GM12878 (cell line): ENCODE data around the gene SAMD3.

Source experiments
- BCL3 ChIP-seq: IDR thresholded peaks from 2 replicates; pipeline ENCODE4 v1.6.1; 2011; ENCODE audit warnings: borderline replicate concordance, low read depth, mild to moderate bottlenecking, moderate library complexity, low read length; ENCODE audit not compliant: insufficient read depth, poor library complexity, severe bottlenecking
- CTCF ChIP-seq, 3 experiments: IDR thresholded peaks in 2 of 3; conservative IDR thresholded peaks in 1 of 3; 2 replicates each; pipeline ENCODE4 v1.5.1; 2011; ENCODE audit warnings: low read depth in 3 of 3, low read length in 3 of 3, mild to moderate bottlenecking in 3 of 3, control low read depth in 2 of 3, moderate library complexity in 2 of 3, inconsistent platforms in 1 of 3, mixed read lengths in 1 of 3; ENCODE audit not compliant: control insufficient read depth in 2 of 3, insufficient read depth in 1 of 3; ENCODE audit errors: extremely low read depth in 1 of 3
- FOXK2 ChIP-seq: fragments of 450-650 bp; IDR thresholded peaks from 2 replicates; pipeline ENCODE4 v1.6.1; 2017; ENCODE audit warnings: mild to moderate bottlenecking, moderate library complexity
- HSF1 ChIP-seq: fragments of 150-350 bp; IDR thresholded peaks from 2 replicates; pipeline ENCODE4 v1.6.1; 2014; ENCODE audit warnings: mild to moderate bottlenecking, low read depth, low read length
- JUND ChIP-seq: IDR thresholded peaks from 2 replicates; pipeline ENCODE4 v1.6.1; 2012; ENCODE audit warnings: low read depth, mild to moderate bottlenecking, low read length, improper control_type of control experiment, moderate library complexity
- NR2F1 ChIP-seq: fragments of 450-650 bp; conservative IDR thresholded peaks from 2 replicates; pipeline ENCODE4 v1.6.1; 2017; ENCODE audit warnings: mild to moderate bottlenecking
- YY1 ChIP-seq: IDR thresholded peaks from 2 replicates; pipeline ENCODE4 v1.6.1; 2011; ENCODE audit warnings: low read depth, mild to moderate bottlenecking, low read length

- TF ChIP-seq JUND (no peak), YY1 (no peak), BCL3 (no peak), FOXK2 (no peak), NR2F1 (no peak), CTCF (IDR thresholded peaks at IDR 0.05 in 2 of 3, conservative IDR thresholded peaks at IDR 0.05 in 1 of 3; ENCODE audit: control insufficient read depth in 2 of 3, extremely low read depth in 1 of 3, insufficient read depth in 1 of 3, low read depth in 3 of 3, low read length in 3 of 3) (no peak), HSF1 (no peak)
Measured at GRCh38 chr6:130116273-130116672, 106.5 kb downstream of the SAMD3 start.
